ENCODE measurements around the gene TSEN2. TPM values are rescaled to one million over a fixed set of nuclear protein-coding genes. Genes with fewer than 3 reads are reported as not detected.

TSEN2 gene
- total and polyA plus RNA-seq, 2 of the 13 experiments (the other 11 are each of a cell fraction or from before 2014, with no cell fraction given) = 11.0 to 17.3 TPM

DNA sequence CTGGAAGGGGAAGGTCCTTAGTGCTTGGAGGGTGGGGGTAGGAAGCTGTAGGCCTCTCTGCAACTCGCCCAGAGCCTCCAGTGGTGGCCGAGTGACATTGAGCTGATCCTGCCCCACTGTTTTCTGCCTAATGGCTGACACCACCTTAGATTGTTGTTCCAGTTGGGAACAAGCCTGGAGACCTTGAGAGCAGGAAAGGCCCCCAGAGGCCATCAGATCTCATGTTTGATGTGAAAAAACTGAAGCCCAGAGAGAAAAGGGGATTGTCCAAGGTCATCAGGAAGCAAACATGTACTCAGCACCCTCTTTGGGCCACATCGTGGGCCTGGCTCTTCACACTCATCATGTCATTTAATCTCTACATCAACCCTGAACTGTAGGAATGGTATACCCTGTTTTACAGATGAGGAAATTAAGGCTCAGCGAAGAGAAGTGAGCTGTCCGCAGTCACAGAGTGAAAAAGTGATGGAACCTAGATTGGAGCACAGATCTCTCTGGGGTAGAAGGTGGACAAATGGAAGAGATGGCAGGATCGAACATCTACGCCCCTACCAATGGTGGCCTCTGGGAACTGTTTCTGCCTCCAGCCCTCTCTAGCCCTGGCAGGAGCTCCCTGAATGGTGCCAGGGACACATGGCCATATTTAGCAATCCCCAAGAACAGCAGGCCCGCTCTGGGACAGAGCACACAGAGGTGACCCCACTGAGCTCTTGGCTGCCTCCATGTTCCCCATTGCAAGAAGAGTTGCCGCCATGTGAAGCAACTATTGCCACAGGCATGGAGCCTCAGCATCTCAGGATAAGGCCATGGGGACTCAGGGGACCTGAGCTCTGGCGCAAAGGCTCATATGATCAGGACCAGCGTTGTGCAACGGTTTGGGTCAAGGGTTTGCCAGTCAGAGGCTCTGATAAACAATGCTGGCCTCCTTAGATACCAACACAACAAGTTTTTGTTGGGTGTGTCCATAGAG is 31.6 kb upstream of the TSEN2 start (continued):
- TF ChIP-seq, protein P1, sequence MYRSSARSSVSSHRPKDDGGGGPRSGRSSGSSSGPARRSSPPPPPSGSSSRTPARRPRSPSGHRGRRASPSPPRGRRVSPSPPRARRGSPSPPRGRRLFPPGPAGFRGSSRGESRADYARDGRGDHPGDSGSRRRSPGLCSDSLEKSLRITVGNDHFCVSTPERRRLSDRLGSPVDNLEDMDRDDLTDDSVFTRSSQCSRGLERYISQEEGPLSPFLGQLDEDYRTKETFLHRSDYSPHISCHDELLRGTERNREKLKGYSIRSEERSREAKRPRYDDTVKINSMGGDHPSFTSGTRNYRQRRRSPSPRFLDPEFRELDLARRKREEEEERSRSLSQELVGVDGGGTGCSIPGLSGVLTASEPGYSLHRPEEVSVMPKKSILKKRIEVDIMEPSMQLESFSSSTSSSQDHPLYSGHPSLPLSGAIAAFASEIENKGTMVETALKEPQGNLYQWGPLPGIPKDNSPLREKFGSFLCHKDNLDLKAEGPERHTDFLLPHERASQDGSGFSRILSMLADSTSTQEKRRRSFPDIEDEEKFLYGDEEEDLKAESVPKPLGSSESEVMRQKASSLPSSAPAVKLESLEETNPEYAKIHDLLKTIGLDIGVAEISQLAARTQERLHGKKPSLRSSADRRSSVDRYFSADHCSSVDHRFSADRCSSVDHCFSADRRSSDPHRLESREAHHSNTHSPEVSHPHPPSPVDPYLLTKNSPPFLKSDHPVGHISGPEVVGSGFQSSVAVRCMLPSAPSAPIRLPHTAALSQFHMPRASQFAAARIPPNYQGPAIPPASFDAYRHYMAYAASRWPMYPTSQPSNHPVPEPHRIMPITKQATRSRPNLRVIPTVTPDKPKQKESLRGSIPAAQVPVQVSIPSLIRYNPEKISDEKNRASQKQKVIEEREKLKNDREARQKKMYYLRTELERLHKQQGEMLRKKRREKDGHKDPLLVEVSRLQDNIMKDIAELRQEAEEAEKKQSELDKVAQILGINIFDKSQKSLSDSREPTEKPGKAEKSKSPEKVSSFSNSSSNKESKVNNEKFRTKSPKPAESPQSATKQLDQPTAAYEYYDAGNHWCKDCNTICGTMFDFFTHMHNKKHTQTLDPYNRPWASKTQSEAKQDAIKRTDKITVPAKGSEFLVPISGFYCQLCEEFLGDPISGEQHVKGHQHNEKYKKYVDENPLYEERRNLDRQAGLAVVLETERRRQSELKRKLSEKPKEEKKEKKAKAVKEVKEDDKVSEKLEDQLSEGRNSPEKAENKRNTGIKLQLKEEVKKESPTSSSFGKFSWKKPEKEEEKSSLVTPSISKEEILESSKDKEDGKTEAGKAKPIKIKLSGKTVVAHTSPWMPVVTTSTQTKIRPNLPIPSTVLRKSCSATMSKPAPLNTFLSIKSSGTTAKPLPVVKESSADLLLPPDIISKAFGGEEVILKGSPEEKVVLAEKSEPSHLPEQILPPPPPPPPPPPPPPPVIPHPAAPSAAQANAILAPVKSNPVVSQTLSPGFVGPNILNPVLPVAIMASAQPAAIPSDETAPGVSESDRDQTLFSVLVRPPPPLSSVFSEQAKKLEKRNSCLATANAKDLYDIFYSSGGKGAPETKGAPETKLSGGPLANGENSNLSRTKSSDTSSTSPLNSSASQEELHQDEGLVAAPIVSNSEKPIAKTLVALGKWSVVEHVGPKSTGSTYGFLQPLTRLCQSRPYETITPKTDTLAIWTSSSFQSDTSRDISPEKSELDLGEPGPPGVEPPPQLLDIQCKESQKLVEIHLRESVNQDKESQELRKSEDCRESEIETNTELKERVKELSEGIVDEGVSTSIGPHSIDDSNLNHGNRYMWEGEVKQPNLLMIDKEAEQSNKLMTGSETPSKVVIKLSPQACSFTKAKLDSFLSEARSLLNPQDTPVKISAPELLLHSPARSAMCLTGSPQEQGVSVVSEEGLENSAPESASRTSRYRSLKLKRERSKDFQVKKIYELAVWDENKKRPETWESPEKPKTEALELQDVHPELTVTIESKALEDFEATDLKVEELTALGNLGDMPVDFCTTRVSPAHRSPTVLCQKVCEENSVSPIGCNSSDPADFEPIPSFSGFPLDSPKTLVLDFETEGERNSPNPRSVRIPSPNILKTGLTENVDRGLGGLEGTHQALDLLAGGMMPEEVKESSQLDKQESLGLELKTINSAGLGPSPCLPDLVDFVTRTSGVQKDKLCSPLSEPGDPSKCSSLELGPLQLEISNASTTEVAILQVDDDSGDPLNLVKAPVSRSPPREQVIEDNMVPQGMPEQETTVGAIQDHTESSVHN (CRISPR knock-in tag; IDR thresholded peaks at IDR 0.05) = no peak
- TF ChIP-seq, protein P2, sequence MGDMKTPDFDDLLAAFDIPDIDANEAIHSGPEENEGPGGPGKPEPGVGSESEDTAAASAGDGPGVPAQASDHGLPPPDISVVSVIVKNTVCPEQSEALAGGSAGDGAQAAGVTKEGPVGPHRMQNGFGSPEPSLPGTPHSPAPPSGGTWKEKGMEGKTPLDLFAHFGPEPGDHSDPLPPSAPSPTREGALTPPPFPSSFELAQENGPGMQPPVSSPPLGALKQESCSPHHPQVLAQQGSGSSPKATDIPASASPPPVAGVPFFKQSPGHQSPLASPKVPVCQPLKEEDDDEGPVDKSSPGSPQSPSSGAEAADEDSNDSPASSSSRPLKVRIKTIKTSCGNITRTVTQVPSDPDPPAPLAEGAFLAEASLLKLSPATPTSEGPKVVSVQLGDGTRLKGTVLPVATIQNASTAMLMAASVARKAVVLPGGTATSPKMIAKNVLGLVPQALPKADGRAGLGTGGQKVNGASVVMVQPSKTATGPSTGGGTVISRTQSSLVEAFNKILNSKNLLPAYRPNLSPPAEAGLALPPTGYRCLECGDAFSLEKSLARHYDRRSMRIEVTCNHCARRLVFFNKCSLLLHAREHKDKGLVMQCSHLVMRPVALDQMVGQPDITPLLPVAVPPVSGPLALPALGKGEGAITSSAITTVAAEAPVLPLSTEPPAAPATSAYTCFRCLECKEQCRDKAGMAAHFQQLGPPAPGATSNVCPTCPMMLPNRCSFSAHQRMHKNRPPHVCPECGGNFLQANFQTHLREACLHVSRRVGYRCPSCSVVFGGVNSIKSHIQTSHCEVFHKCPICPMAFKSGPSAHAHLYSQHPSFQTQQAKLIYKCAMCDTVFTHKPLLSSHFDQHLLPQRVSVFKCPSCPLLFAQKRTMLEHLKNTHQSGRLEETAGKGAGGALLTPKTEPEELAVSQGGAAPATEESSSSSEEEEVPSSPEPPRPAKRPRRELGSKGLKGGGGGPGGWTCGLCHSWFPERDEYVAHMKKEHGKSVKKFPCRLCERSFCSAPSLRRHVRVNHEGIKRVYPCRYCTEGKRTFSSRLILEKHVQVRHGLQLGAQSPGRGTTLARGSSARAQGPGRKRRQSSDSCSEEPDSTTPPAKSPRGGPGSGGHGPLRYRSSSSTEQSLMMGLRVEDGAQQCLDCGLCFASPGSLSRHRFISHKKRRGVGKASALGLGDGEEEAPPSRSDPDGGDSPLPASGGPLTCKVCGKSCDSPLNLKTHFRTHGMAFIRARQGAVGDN (CRISPR knock-in tag; IDR thresholded peaks at IDR 0.05) = peak; percentile 84
- TF ChIP-seq, protein P3, sequence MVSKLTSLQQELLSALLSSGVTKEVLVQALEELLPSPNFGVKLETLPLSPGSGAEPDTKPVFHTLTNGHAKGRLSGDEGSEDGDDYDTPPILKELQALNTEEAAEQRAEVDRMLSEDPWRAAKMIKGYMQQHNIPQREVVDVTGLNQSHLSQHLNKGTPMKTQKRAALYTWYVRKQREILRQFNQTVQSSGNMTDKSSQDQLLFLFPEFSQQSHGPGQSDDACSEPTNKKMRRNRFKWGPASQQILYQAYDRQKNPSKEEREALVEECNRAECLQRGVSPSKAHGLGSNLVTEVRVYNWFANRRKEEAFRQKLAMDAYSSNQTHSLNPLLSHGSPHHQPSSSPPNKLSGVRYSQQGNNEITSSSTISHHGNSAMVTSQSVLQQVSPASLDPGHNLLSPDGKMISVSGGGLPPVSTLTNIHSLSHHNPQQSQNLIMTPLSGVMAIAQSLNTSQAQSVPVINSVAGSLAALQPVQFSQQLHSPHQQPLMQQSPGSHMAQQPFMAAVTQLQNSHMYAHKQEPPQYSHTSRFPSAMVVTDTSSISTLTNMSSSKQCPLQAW (CRISPR knock-in tag; IDR thresholded peaks at IDR 0.05) = peak; percentile 82
- no peak for TF ChIP-seq ZNF224 (CRISPR knock-in tag; IDR thresholded peaks at IDR 0.05)
- no peak for TF ChIP-seq ATAD3A (CRISPR knock-in tag; IDR thresholded peaks at IDR 0.05)
- TF ChIP-seq ZBTB38 (CRISPR knock-in tag; IDR thresholded peaks at IDR 0.05) = peak; percentile 93
- peak; percentile 76; the same call in 1 of the 2 replicates for TF ChIP-seq KDM4B (CRISPR knock-in tag; IDR thresholded peaks at IDR 0.05)
- TF ChIP-seq, protein P4, sequence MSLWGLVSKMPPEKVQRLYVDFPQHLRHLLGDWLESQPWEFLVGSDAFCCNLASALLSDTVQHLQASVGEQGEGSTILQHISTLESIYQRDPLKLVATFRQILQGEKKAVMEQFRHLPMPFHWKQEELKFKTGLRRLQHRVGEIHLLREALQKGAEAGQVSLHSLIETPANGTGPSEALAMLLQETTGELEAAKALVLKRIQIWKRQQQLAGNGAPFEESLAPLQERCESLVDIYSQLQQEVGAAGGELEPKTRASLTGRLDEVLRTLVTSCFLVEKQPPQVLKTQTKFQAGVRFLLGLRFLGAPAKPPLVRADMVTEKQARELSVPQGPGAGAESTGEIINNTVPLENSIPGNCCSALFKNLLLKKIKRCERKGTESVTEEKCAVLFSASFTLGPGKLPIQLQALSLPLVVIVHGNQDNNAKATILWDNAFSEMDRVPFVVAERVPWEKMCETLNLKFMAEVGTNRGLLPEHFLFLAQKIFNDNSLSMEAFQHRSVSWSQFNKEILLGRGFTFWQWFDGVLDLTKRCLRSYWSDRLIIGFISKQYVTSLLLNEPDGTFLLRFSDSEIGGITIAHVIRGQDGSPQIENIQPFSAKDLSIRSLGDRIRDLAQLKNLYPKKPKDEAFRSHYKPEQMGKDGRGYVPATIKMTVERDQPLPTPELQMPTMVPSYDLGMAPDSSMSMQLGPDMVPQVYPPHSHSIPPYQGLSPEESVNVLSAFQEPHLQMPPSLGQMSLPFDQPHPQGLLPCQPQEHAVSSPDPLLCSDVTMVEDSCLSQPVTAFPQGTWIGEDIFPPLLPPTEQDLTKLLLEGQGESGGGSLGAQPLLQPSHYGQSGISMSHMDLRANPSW (CRISPR knock-in tag; IDR thresholded peaks at IDR 0.05; ENCODE audit: borderline replicate concordance) = peak; percentile 86; the same call in 1 of the 2 replicates
- no peak for TF ChIP-seq ZNF510 (CRISPR knock-in tag; IDR thresholded peaks at IDR 0.05; ENCODE audit: low read depth)
- TF ChIP-seq TOE1 (CRISPR knock-in tag; IDR thresholded peaks at IDR 0.05) = no peak
